Panc1 (cell line): ENCODE data around the gene MTFR1L.

ENCODE experiments used
- CTCF ChIP-seq: fragments of 450-650 bp; IDR thresholded peaks from 2 replicates; pipeline ENCODE4 v1.5.1; 2017; ENCODE audit warnings: mild to moderate bottlenecking
- POLR2AphosphoS5 ChIP-seq: IDR thresholded peaks from 2 replicates; pipeline ENCODE4 v1.6.1; 2012; ENCODE audit warnings: mild to moderate bottlenecking, low read depth, low read length, moderate library complexity
- TF ChIP-seq, protein P1 (sequence below), 2 experiments: IDR thresholded peaks; 2 replicates each; pipeline ENCODE4 v1.6.1; 2011 to 2012; ENCODE audit warnings: low read depth in 2 of 2, control low read depth in 1 of 2, low read length in 1 of 2, mild to moderate bottlenecking in 1 of 2, moderate library complexity in 1 of 2; ENCODE audit not compliant: insufficient read depth in 1 of 2

GRCh38 chr1:25821112-25821476 is 1.3 kb downstream of the MTFR1L start:
- TF ChIP-seq CTCF: no peak
- TF ChIP-seq, protein P1, sequence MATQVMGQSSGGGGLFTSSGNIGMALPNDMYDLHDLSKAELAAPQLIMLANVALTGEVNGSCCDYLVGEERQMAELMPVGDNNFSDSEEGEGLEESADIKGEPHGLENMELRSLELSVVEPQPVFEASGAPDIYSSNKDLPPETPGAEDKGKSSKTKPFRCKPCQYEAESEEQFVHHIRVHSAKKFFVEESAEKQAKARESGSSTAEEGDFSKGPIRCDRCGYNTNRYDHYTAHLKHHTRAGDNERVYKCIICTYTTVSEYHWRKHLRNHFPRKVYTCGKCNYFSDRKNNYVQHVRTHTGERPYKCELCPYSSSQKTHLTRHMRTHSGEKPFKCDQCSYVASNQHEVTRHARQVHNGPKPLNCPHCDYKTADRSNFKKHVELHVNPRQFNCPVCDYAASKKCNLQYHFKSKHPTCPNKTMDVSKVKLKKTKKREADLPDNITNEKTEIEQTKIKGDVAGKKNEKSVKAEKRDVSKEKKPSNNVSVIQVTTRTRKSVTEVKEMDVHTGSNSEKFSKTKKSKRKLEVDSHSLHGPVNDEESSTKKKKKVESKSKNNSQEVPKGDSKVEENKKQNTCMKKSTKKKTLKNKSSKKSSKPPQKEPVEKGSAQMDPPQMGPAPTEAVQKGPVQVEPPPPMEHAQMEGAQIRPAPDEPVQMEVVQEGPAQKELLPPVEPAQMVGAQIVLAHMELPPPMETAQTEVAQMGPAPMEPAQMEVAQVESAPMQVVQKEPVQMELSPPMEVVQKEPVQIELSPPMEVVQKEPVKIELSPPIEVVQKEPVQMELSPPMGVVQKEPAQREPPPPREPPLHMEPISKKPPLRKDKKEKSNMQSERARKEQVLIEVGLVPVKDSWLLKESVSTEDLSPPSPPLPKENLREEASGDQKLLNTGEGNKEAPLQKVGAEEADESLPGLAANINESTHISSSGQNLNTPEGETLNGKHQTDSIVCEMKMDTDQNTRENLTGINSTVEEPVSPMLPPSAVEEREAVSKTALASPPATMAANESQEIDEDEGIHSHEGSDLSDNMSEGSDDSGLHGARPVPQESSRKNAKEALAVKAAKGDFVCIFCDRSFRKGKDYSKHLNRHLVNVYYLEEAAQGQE (IDR thresholded peaks at IDR 0.05; ENCODE audit: insufficient read depth in 1 of 2, low read depth in 2 of 2, low read length in 1 of 2): no peak
- TF ChIP-seq POLR2AphosphoS5: no peak
